Activated naive CD8-positive, alpha-beta T cell treated with anti-CD3 and anti-CD28 coated beads for 36 hours (primary cell): ENCODE data around the gene PTPRCAP. TPM values are rescaled to one million over a fixed set of nuclear protein-coding genes. Genes with fewer than 3 reads are reported as not detected.
"Not testable (repeated sequence)": the region's sequence is repeated elsewhere in the genome, so short reads cannot be mapped to it uniquely, and the experiment has no call there.

Experiments
- DNase-seq: peaks from one replicate; pipeline ENCODE4 v3.0.0; 2021
- H3K27ac Mint-ChIP-seq: one replicate; pipeline ENCODE4 v1.8.0; 2022; ENCODE audit warnings: mild to moderate bottlenecking, moderate library complexity, mixed read lengths
- H3K27me3 Mint-ChIP-seq: one replicate; pipeline ENCODE4 v1.8.0; 2022; ENCODE audit warnings: mild to moderate bottlenecking, mixed read lengths
- H3K36me3 Mint-ChIP-seq: one replicate; pipeline ENCODE4 v1.8.0; 2021; ENCODE audit warnings: mild to moderate bottlenecking, mixed read lengths
- H3K4me1 Mint-ChIP-seq: one replicate; pipeline ENCODE4 v1.8.0; 2021; ENCODE audit warnings: mixed read lengths
- H3K4me3 Mint-ChIP-seq: one replicate; pipeline ENCODE4 v1.8.0; 2022; ENCODE audit warnings: mild to moderate bottlenecking, moderate library complexity, mixed read lengths
- H3K9me3 Mint-ChIP-seq: one replicate; pipeline ENCODE4 v1.8.0; 2022; ENCODE audit warnings: mixed read lengths
- total RNA-seq, 2 experiments: library from RNA; stranded (reverse); gene quantifications; one replicate each; pipeline ENCODE4 v1.2.3, GENCODE V29; 2021

PTPRCAP gene
- total RNA-seq, 2 experiments from 2014 or later, result 110 to 117 TPM

GRCh38 chr11:67406420-67406968, 31.0 kb downstream of the PTPRCAP start:
- DNase-seq, result no peak
- H3K4me1 Mint-ChIP-seq, result peaks cover 58% of the 10 kb centered on the region
- peak overlapping the region; percentile 90 for H3K4me3 Mint-ChIP-seq
- H3K27me3 Mint-ChIP-seq, result no peaks in the 10 kb centered on the region
- H3K27ac Mint-ChIP-seq, result peak overlapping the region; percentile 96
- H3K36me3 Mint-ChIP-seq, result peaks cover 41% of the 10 kb centered on the region
- H3K9me3 Mint-ChIP-seq, result no peaks in the 10 kb centered on the region

- peak overlapping the region; percentile 90 for H3K4me3 Mint-ChIP-seq
- DNase-seq, result no peak
- H3K27ac Mint-ChIP-seq, result peak overlapping the region; percentile 96
- H3K9me3 Mint-ChIP-seq, result no peaks in the 10 kb centered on the region
- H3K4me1 Mint-ChIP-seq, result peaks cover 53% of the 10 kb centered on the region
- H3K27me3 Mint-ChIP-seq, result no peaks in the 10 kb centered on the region
- H3K36me3 Mint-ChIP-seq, result peaks cover 42% of the 10 kb centered on the region
Measured at GRCh38 chr11:67405688-67406339, 31.7 kb downstream of the PTPRCAP start.

DNA sequence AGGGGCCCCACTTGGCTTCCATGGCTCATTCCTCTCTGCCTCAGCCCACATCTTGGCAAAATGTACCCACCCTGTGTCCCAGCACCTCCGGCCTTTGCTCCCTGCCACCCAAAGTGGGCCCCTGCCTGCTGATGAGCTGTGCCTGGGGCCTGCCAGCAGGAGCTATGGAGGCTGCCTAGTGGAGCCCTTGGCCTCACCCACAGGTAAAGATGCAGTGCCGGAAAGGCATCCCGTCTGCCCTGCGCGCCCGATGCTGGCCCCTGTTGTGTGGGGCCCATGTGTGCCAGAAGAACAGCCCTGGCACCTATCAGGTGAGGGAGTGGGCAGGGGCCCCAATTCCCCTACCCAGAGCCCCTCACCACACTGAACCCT, 32.3 kb downstream of the PTPRCAP start:
- peaks cover 46% of the 10 kb centered on the region for H3K36me3 Mint-ChIP-seq
- DNase-seq, result peak; percentile 52
- H3K27ac Mint-ChIP-seq, result peak overlapping the region; percentile 96
- peak overlapping the region; percentile 90 for H3K4me3 Mint-ChIP-seq
- peaks cover 54% of the 10 kb centered on the region for H3K4me1 Mint-ChIP-seq
- H3K9me3 Mint-ChIP-seq, result no peaks in the 10 kb centered on the region
- no peaks in the 10 kb centered on the region for H3K27me3 Mint-ChIP-seq

DNA sequence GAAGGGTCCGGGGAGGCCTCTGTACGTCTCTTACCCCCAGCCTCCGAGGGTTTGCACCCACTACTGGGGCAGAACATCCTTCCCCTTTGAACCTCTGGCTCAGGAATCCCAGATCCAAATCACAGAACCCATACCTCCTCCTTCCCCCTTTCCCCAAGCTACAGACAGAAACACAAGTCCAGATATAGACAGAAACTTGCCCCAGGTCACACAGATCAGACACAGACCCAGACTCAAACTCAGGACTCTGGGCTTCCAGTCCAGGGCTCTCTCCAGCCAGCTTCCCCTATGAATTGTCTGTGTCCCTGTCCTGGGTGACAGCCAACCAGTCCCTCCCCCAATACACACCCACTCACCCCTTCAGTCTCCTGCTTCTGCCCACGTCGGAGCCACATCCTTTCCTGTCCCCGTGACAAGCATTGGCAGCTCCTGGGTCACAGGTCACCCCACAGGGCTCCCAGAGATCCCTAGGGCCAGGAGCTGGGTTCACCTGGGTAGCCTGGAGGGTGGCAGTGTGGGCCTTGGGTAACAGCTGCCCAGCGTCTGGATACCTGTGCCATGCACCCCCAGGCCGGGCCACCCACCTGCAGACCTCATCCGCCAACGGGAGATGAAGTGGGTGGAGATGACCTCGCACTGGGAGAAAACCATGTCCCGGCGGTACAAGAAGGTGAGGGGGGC, 32.8 kb downstream of the PTPRCAP start:
- H3K36me3 Mint-ChIP-seq, result peaks cover 45% of the 10 kb centered on the region
- peaks cover 50% of the 10 kb centered on the region for H3K4me1 Mint-ChIP-seq
- H3K27me3 Mint-ChIP-seq, result no peaks in the 10 kb centered on the region
- H3K27ac Mint-ChIP-seq, result peak overlapping the region; percentile 96
- peak overlapping the region; percentile 90 for H3K4me3 Mint-ChIP-seq
- no peaks in the 10 kb centered on the region for H3K9me3 Mint-ChIP-seq
- peak; percentile 57 for DNase-seq

GRCh38 chr11:67403085-67403484, 34.4 kb downstream of the PTPRCAP start:
- Mint-ChIP-seq H3K36me3 (peaks cover 45% of the 10 kb centered on the region), H3K27ac (peak overlapping the region; percentile 96)
- not testable (repeated sequence) for DNase-seq

GRCh38 chr11:67402192-67402839, 35.2 kb downstream of the PTPRCAP start:
- DNase-seq, H3K27me3 Mint-ChIP-seq, H3K9me3 Mint-ChIP-seq: not testable (repeated sequence)
- Mint-ChIP-seq H3K4me3 (peak overlapping the region; percentile 90), H3K4me1 (peaks cover 47% of the 10 kb centered on the region), H3K27ac (peak overlapping the region; percentile 96), H3K36me3 (peaks cover 46% of the 10 kb centered on the region)

More at GRCh38 chr11:67403085-67403484, 34.4 kb downstream of the PTPRCAP start:
- Mint-ChIP-seq H3K4me3 (peak overlapping the region; percentile 90), H3K4me1 (peaks cover 49% of the 10 kb centered on the region)
- not testable (repeated sequence) for H3K9me3 Mint-ChIP-seq, H3K27me3 Mint-ChIP-seq

DNA sequence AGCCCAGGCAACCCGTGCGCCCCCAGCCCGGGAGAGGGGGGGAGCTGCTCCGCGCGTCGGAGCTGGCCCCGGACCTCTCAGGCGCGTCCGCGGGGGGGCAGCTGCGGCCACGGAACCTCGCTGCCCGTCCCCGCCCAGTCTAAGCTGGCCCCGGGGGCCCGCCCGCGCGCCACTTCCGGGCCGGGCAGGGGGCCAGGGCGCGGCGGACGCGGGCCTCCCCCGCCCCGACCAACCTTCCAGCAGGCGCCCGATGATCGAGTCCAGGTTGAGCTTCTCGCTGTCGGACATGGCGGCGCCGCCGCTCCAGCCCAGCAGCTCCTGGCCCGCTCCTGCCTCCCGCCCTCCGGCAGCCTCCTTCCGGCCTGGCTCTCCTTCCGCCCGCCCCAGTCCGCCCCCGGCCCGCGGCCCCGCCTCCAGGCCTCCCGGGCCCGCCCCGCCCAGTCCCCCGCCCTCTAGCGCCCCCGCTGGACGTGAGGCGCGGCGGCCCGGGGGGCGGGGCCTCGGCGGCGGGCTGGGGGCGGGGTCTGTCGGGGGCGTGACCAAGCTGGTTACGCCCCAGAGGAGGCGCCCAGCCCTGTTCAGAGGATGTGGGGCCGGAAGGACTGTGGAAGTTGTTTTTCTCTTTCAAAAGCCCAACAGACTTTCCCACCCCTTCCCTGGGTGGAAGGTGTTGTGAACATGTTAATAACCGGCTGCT, 35.8 kb downstream of the PTPRCAP start, which contains the start of gene PPP1CA:
PPP1CA (minus strand) TSS at position 364 of the 697 bp plus-strand sequence; CDS start at position 288, 76 bp downstream.
- no peaks in the 10 kb centered on the region for H3K9me3 Mint-ChIP-seq
- H3K4me3 Mint-ChIP-seq, result peak within 1 kb of the TSS; percentile 90
- peak within 1 kb of the TSS; percentile 96 for H3K27ac Mint-ChIP-seq
- H3K4me1 Mint-ChIP-seq, result peaks cover 48% of the 10 kb centered on the region
- H3K36me3 Mint-ChIP-seq, result peaks cover 44% of the 10 kb centered on the region
- peak; percentile 93 for DNase-seq
- no peaks in the 10 kb centered on the region for H3K27me3 Mint-ChIP-seq

GRCh38 chr11:67400942-67401494, 36.5 kb downstream of the PTPRCAP start:
- peak overlapping the region; percentile 84 for H3K27ac Mint-ChIP-seq
- H3K36me3 Mint-ChIP-seq, result peaks cover 39% of the 10 kb centered on the region
- peak overlapping the region; percentile 87 for H3K4me3 Mint-ChIP-seq
- no peak for DNase-seq
- no peaks in the 10 kb centered on the region for H3K9me3 Mint-ChIP-seq
- peaks cover 45% of the 10 kb centered on the region for H3K4me1 Mint-ChIP-seq
- no peaks in the 10 kb centered on the region for H3K27me3 Mint-ChIP-seq

DNA sequence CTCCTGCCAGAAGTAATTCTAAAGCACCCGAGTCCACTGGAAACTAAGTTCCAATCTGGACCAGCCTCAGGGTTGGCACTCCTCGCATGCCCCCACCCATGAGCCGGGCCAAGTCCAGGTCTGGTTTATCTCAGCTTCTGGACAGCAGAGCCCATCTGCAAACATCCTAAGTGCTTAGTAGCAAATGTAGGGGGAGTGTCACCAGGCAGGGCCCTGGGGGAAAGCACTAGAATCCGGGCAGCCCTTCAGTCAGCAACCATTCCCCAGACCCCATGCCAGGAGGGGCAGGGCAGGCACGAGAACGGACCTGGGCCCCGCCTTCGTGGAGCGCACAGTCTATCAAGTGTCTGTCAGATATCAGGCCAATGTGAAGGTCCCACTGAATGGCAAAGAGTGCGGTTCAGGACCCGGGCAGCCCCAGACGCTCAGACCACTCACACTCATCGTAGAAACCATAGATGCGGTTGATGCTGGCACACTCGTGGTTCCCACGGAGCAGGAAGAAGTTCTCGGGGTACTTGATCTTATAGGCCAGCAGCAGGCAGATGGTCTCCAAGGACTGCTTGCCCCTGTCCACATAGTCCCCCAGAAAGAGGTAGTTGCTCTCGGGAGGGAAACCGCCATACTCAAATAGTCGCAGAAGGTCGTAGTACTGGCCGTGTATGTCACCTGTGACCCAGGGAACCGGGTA, 37.1 kb downstream of the PTPRCAP start:
- Mint-ChIP-seq H3K4me3 (peak overlapping the region; percentile 87), H3K27me3 (no peaks in the 10 kb centered on the region), H3K27ac (peak overlapping the region; percentile 84), H3K9me3 (no peaks in the 10 kb centered on the region), H3K36me3 (peaks cover 35% of the 10 kb centered on the region), H3K4me1 (peaks cover 45% of the 10 kb centered on the region)
- no peak for DNase-seq

GRCh38 chr11:67398661-67399563, 38.6 kb downstream of the PTPRCAP start:
- H3K4me1 Mint-ChIP-seq, result peaks cover 45% of the 10 kb centered on the region
- H3K27me3 Mint-ChIP-seq, result no peaks in the 10 kb centered on the region
- no peaks in the 10 kb centered on the region for H3K9me3 Mint-ChIP-seq
- DNase-seq, result no peak
- H3K4me3 Mint-ChIP-seq, result peak overlapping the region; percentile 52
- peak overlapping the region; percentile 60 for H3K27ac Mint-ChIP-seq
- H3K36me3 Mint-ChIP-seq, result peaks cover 29% of the 10 kb centered on the region

GRCh38 chr11:67397986-67398660, 39.4 kb downstream of the PTPRCAP start:
- Mint-ChIP-seq H3K27ac (peak overlapping the region; percentile 63), H3K4me3 (peak overlapping the region; percentile 47), H3K4me1 (peaks cover 46% of the 10 kb centered on the region)

GRCh38 chr11:67397536-67397935, 39.9 kb downstream of the PTPRCAP start:
- H3K4me3 Mint-ChIP-seq, result no peak overlapping the region
- H3K4me1 Mint-ChIP-seq, result peaks cover 45% of the 10 kb centered on the region
- H3K36me3 Mint-ChIP-seq, result peaks cover 31% of the 10 kb centered on the region

More at GRCh38 chr11:67397986-67398660, 39.4 kb downstream of the PTPRCAP start:
- H3K27me3 Mint-ChIP-seq, result no peaks in the 10 kb centered on the region
- peaks cover 31% of the 10 kb centered on the region for H3K36me3 Mint-ChIP-seq
- no peaks in the 10 kb centered on the region for H3K9me3 Mint-ChIP-seq
- no peak for DNase-seq

More at GRCh38 chr11:67397536-67397935, 39.9 kb downstream of the PTPRCAP start:
- Mint-ChIP-seq H3K27ac (peak overlapping the region; percentile 89), H3K9me3 (no peaks in the 10 kb centered on the region), H3K27me3 (no peaks in the 10 kb centered on the region)
- no peak for DNase-seq
